Choroid plexus epithelial cell (primary cell): ENCODE data around the gene BCR.
A peak's percentile ranks its signal among the peaks of the same experiment; 100 is the strongest.

Source experiments
- DNase-seq: peaks from one replicate; pipeline ENCODE4 v3.0.0-alpha.2; 2010; ENCODE audit warnings: low read depth
- H3K4me3 ChIP-seq: 2 replicates; pipeline ENCODE4 v1.5.1; 2011; ENCODE audit warnings: low read depth, mild to moderate bottlenecking, control low read depth, low read length, moderate library complexity
- TF ChIP-seq, protein P1 (sequence below): conservative IDR thresholded peaks from 2 replicates; pipeline ENCODE4 v1.5.1; 2011; ENCODE audit warnings: low read depth, mild to moderate bottlenecking, control low read depth, inconsistent platforms, low read length, moderate library complexity

Gene BCR

GRCh38 chr22:23137905-23138561 lies 42.3 kb upstream of the BCR start:
- peak; percentile 24 for DNase-seq
- TF ChIP-seq, protein P1, sequence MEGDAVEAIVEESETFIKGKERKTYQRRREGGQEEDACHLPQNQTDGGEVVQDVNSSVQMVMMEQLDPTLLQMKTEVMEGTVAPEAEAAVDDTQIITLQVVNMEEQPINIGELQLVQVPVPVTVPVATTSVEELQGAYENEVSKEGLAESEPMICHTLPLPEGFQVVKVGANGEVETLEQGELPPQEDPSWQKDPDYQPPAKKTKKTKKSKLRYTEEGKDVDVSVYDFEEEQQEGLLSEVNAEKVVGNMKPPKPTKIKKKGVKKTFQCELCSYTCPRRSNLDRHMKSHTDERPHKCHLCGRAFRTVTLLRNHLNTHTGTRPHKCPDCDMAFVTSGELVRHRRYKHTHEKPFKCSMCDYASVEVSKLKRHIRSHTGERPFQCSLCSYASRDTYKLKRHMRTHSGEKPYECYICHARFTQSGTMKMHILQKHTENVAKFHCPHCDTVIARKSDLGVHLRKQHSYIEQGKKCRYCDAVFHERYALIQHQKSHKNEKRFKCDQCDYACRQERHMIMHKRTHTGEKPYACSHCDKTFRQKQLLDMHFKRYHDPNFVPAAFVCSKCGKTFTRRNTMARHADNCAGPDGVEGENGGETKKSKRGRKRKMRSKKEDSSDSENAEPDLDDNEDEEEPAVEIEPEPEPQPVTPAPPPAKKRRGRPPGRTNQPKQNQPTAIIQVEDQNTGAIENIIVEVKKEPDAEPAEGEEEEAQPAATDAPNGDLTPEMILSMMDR, result no peak
- H3K4me3 ChIP-seq, result no peak overlapping the region

DNA sequence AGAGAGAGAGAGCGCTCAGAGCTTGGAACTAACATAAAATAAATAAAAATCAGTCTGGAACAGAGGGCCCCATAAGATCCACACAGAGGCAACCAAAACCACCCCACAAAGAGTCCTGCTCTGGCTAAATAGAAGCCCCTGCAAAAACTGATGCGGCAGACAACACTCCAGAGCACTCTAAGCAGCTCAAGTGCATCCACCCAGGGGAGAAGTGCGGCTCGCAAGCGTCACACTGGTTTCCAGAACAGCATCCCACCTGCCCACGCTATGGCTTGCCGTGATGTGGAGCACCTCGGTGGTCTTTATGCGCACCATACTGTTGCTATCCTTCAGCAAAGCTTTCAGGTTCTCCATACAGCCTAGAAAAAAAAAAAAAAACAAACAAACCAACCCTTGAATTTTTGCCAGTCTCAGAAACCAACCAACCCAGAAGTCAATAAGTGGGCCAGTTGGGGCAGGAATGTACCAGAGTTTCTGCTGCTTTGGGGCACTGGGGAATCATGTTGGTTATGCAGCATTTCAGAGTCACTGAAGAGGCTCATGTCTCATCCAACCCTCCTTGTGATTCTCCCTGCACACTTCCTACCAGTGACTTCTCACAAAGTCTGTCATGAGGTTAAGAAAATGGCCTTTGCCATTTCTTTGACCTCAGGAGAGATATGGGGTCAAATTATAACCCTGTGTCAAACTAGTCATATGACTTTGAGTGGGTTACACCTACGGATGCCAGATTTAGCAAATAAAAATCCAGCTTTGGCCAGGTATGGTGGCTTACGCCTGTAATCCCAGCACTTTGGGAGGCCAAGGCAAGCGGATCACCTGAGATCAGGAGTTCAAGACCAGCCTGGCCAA lies 41.5 kb upstream of the BCR start:
- TF ChIP-seq, protein P1, result no peak
- DNase-seq, result no peak
- no peak overlapping the region for H3K4me3 ChIP-seq

DNA sequence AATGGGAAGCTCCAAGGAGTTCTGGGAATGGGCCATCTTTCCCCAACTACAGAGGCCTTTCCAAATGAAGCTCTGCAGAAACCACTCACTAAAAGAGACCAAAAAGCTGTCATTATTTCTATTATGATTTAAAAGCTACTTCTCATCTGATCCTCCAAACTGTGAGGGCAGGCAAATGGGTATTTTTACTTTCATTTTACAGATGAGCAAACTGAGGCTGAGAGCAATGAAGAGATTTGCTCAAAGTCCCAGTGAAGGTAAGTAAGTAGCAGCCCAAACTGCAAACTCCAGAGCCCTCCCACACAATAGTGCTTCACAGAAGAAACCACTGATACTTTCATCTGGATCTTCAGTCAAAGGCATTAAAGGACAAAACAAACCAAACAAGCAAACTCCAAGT lies 39.9 kb upstream of the BCR start:
- TF ChIP-seq, protein P1, result no peak
- no peak for DNase-seq
- H3K4me3 ChIP-seq, result no peak overlapping the region

DNA sequence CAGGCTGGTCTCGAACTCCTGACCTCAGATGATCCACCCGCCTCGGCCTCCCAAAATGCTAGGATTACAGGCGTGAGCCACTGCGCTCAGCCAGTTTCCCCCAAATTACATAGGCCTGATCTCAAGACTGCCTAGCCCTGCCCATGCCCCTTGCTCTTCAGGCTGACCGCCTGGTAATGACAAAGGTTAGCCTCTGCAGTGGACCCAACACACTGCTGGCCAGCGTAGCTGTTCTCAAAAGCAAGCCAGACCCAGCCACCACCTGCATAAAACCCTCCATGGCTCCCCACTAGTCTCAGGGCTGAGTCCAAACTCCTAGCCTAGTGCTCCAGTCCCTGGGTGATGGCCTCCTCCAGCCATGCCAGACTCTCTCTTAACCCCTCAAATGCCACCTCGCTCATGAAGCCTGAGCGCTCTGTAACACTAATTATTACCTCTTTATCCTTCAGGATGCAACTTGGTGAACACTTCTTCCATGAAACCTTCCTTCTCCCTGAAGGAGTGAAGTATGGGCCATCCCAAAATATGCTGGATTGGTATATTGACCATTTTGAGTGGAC lies 37.7 kb upstream of the BCR start:
- no peak overlapping the region for H3K4me3 ChIP-seq
- DNase-seq, result no peak
- TF ChIP-seq, protein P1, result no peak

DNA sequence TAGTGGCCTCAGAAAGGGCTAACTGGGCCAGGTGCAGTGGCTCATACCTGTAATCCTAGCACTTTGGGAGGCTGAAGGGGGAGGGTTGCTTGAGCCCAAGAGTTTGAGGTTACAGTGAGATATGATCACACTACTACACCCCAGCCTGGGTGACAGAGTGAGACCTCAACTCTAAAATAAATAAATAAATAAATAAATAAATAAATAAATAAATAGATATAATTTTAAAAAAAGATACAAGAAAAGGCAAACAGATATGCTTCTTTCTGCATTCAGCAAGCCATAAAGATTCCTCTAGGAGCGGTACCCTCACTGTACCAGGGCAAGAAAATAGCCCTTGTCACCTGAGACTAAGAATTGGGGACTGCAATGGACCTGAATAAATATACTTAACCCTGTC lies 37.2 kb upstream of the BCR start:
- no peak overlapping the region for H3K4me3 ChIP-seq
- DNase-seq, result no peak
- TF ChIP-seq, protein P1, result no peak

DNA sequence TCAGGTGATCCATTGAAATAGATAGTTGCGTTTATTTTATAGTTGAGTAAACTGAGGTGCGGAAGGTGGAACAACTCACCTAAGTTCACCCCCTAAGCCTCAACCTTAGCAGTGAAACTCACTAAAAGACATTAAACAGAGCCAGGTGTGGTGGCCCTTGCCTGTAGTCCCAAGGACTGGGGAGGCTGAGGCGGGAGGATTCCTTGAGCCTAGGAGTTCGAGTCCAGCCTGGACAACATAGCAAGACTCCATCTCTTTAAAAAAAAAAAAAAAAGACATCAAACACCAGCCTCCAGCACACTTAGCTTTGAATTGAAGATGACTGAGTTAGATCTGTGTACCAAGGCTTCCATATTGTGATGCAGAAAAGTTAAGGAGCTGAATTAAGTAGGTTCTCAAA lies 35.9 kb upstream of the BCR start:
- DNase-seq, result no peak
- TF ChIP-seq, protein P1, result no peak
- H3K4me3 ChIP-seq, result no peak overlapping the region
